Gastroesophageal sphincter (tissue), 4 donors: ENCODE measurements around the gene STK11IP. TPM values are rescaled to one million over a fixed set of nuclear protein-coding genes. Genes with fewer than 3 reads are reported as not detected.
A peak's percentile ranks its signal among the peaks of the same experiment; 100 is the strongest.

Experiments used
- ATAC-seq: fragments of 150-250 bp; one replicate; pipeline ENCODE4 v1.9.1; 2016; ENCODE audit warnings: mild to moderate bottlenecking, moderate library complexity
- H3K27ac ChIP-seq, 4 donors: fragments of 200-600 bp; sonication (generic) in 3 of 4; 1 replicate in 3 of 4; 2 replicates in 1 of 4; pipeline ENCODE4 v1.5.1; 2016 to 2019
- H3K27me3 ChIP-seq: fragments of 200-600 bp; sonication (generic); one replicate; pipeline ENCODE4 v1.5.1; 2019
- H3K36me3 ChIP-seq, 2 donors: fragments of 200-600 bp; sonication (generic); one replicate each; pipeline ENCODE4 v1.5.1; 2019; ENCODE audit warnings: control low read depth in 1 of 2
- H3K4me1 ChIP-seq, 3 donors: fragments of 200-600 bp; sonication (generic); 1 replicate in 2 of 3; 2 replicates in 1 of 3; pipeline ENCODE4 v1.5.1; 2016 to 2019; ENCODE audit warnings: control low read depth in 2 of 3
- H3K4me3 ChIP-seq, 2 donors: fragments of 200-600 bp; sonication (generic); one replicate each; pipeline ENCODE4 v1.5.1; 2019; ENCODE audit warnings: mild to moderate bottlenecking in 1 of 2, moderate library complexity in 1 of 2
- H3K9me3 ChIP-seq, 3 donors: fragments of 200-600 bp; sonication (generic); one replicate each; pipeline ENCODE4 v1.5.1; 2017 to 2019; ENCODE audit warnings: control low read depth in 2 of 3
- CTCF ChIP-seq, 4 experiments: fragments of 200-600 bp in 2 of 4; fragments of 450-650 bp in 2 of 4; sonication (generic) in 1 of 4; IDR thresholded peaks; one replicate each; pipeline ENCODE4 v1.5.1; 2017 to 2019; ENCODE audit warnings: antibody characterized with exemption in 4 of 4, mild to moderate bottlenecking in 2 of 4, moderate library complexity in 2 of 4
- EP300 ChIP-seq: sonication (generic); formaldehyde crosslinking; IDR thresholded peaks from one replicate; pipeline ENCODE4 v1.6.1; 2017; ENCODE audit warnings: antibody characterized with exemption, mild to moderate bottlenecking
- POLR2A ChIP-seq, 2 donors: fragments of 450-650 bp; IDR thresholded peaks; one replicate each; pipeline ENCODE4 v1.6.1; 2017; ENCODE audit warnings: antibody characterized with exemption in 2 of 2, mild to moderate bottlenecking in 2 of 2, moderate library complexity in 1 of 2
- POLR2AphosphoS5 ChIP-seq: sonication (generic); formaldehyde crosslinking; IDR thresholded peaks from one replicate; pipeline ENCODE4 v1.6.1; 2017; ENCODE audit warnings: antibody characterized with exemption
- WGBS, 2 donors: methylation state at CpG; one replicate each; pipeline ENCODE4 v1.1.5; 2018; ENCODE audit warnings: low coverage in 1 of 2; 5-methylcytosine and 5-hydroxymethylcytosine counted together
- small RNA-seq, 4 donors: library from RNA; depleted of rRNA; stranded (forward); fragments of <200 nt; gene quantifications; one replicate each; pipeline ENCODE3, GENCODE V24; 2016
- total RNA-seq, 4 donors: library from RNA; depleted of rRNA; stranded (reverse); fragments of >200 nt; gene quantifications; one replicate each; pipeline ENCODE4 v1.1.0, GENCODE V29; 2016

STK11IP gene
- total RNA-seq, 4 donors from 2014 or later = 7.0 to 19.2 (median 14.7) TPM

GRCh38 chr2:219664944-219665343 is 67.3 kb downstream of the STK11IP start:
- Histone ChIP-seq H3K27me3 (no peaks in the 10 kb centered on the region), H3K4me3 (no peak overlapping the region), H3K4me1 (peaks cover 0 to 18% (median 0%) of the 10 kb centered on the region in 3 donors), H3K36me3 (no peaks in the 10 kb centered on the region), H3K9me3 (no peaks in the 10 kb centered on the region), H3K27ac (peak overlapping the region in 3 of 4 donors; percentile 49 to 68 (median 52))
- peak; percentile 61 for ATAC-seq
- no peak for TF ChIP-seq CTCF (IDR thresholded peaks at IDR 0.05)
- TF ChIP-seq POLR2AphosphoS5 = peak; percentile 54
- no peak for TF ChIP-seq EP300
- no peak for TF ChIP-seq POLR2A (IDR thresholded peaks at IDR 0.05)
- WGBS, 2 donors = 6 to 20% methylated on average over 2 to 4 of the region's 4 CpGs

- Histone ChIP-seq H3K27ac (peak overlapping the region in 1 of 4 donors; percentile 68), H3K9me3 (no peaks in the 10 kb centered on the region), H3K27me3 (no peaks in the 10 kb centered on the region), H3K36me3 (no peaks in the 10 kb centered on the region), H3K4me1 (peaks cover 0 to 18% (median 0%) of the 10 kb centered on the region in 3 donors), H3K4me3 (no peak overlapping the region)
- ATAC-seq = no peak
- TF ChIP-seq EP300 = no peak
- no peak for TF ChIP-seq POLR2A (IDR thresholded peaks at IDR 0.05)
- no peak for TF ChIP-seq CTCF (IDR thresholded peaks at IDR 0.05)
- no peak for TF ChIP-seq POLR2AphosphoS5
- WGBS, 2 donors = 58 to 67% methylated on average over 4 to 6 of the region's 6 CpGs
Measured at GRCh38 chr2:219665926-219666325, 68.3 kb downstream of the STK11IP start.

Small RNA genes within 50 kb of the gene (small RNA-seq; reads per million reads assigned to genes)
- gene MIR3132 (0 reads per million in 4 donors), gene RN7SKP213 (0 reads per million in 4 donors)

Other genes starting within 250 kb of the STK11IP start
- gene DNPEP, start 209.9 kb upstream of the STK11IP start, total RNA-seq = 10 to 100 TPM; 37.8 to 76.9 (median 59.2) TPM
- gene DES, start 179.5 kb upstream of the STK11IP start, total RNA-seq = over 10,000 TPM; 10,852 to 31,720 (median 15,007) TPM
- 100 to 1,000 TPM in 3 of 4 donors, 10 to 100 TPM in 1; 90.2 to 307 (median 214) TPM for gene SPEG, start 163.0 kb upstream of the STK11IP start, total RNA-seq
- gene GMPPA, start 99.0 kb upstream of the STK11IP start, total RNA-seq = 10 to 100 TPM; 11.3 to 26.4 (median 14.2) TPM
- under 1 TPM in 1 of 4 donors, not detected in 3; 0.16 TPM for gene ASIC4, start 83.4 kb upstream of the STK11IP start, total RNA-seq
- 10 to 100 TPM; 36.0 to 66.0 (median 54.8) TPM for gene CHPF, start 54.0 kb upstream of the STK11IP start, total RNA-seq
- 1 to 10 TPM; 1.6 to 9.5 (median 4.1) TPM for gene TMEM198, start 53.8 kb upstream of the STK11IP start, total RNA-seq
- 100 to 1,000 TPM in 1 of 4 donors, 10 to 100 TPM in 3; 73.2 to 118 (median 81.6) TPM for gene OBSL1, start 26.3 kb upstream of the STK11IP start, total RNA-seq
- 1 to 10 TPM in 2 of 4 donors, not detected in 2; 1.8 to 4.4 TPM for gene INHA, start 25.5 kb upstream of the STK11IP start, total RNA-seq
- gene SLC4A3, start 29.8 kb downstream of the STK11IP start, total RNA-seq = 10 to 100 TPM; 10.4 to 30.6 (median 12.4) TPM